ENCODE measurements around the gene LHX4.

The LHX4 gene

GRCh38 chr1:180243517-180244221, 13.6 kb downstream of the LHX4 start:
- DNase-seq (ENCODE audit: low read depth, low spot score) = no peak

GRCh38 chr1:180244840-180245239, 14.8 kb downstream of the LHX4 start:
- no peak for DNase-seq (ENCODE audit: low read depth, low spot score)

- no peak for DNase-seq (ENCODE audit: low read depth, low spot score)
Measured at GRCh38 chr1:180246579-180246978, 16.5 kb downstream of the LHX4 start.

- no peak for DNase-seq (ENCODE audit: low read depth, low spot score)
Measured at GRCh38 chr1:180247061-180247460, 17.0 kb downstream of the LHX4 start.

GRCh38 chr1:180247580-180247979, 17.5 kb downstream of the LHX4 start:
- no peak for DNase-seq (ENCODE audit: low read depth, low spot score)

GRCh38 chr1:180248176-180248575, 18.1 kb downstream of the LHX4 start:
- DNase-seq (ENCODE audit: low read depth, low spot score) = no peak

- DNase-seq (ENCODE audit: low read depth, low spot score) = no peak
Measured at GRCh38 chr1:180248731-180249681, 18.9 kb downstream of the LHX4 start.

- DNase-seq (ENCODE audit: low read depth, low spot score) = no peak
Measured at GRCh38 chr1:180249725-180250498, 19.8 kb downstream of the LHX4 start.

GRCh38 chr1:180250499-180250770, 20.4 kb downstream of the LHX4 start:
- no peak for DNase-seq (ENCODE audit: low read depth, low spot score)

GRCh38 chr1:180250883-180251509, 20.9 kb downstream of the LHX4 start:
- DNase-seq (ENCODE audit: low read depth, low spot score) = no peak

GRCh38 chr1:180251526-180252305, 21.7 kb downstream of the LHX4 start:
- DNase-seq (ENCODE audit: low read depth, low spot score) = no peak

GRCh38 chr1:180252638-180253536, 22.8 kb downstream of the LHX4 start:
- DNase-seq (ENCODE audit: low read depth, low spot score) = no peak

- DNase-seq (ENCODE audit: low read depth, low spot score) = no peak
Measured at GRCh38 chr1:180253585-180254495, 23.8 kb downstream of the LHX4 start.

GRCh38 chr1:180254496-180254819, 24.4 kb downstream of the LHX4 start:
- DNase-seq (ENCODE audit: low read depth, low spot score) = no peak

GRCh38 chr1:180254854-180255253, 24.8 kb downstream of the LHX4 start:
- DNase-seq (ENCODE audit: low read depth, low spot score) = no peak

GRCh38 chr1:180255536-180256340, 25.7 kb downstream of the LHX4 start:
- no peak for DNase-seq (ENCODE audit: low read depth, low spot score)

- DNase-seq (ENCODE audit: low read depth, low spot score) = no peak
Measured at GRCh38 chr1:180256341-180257027, 26.4 kb downstream of the LHX4 start.

GRCh38 chr1:180257028-180257386, 26.9 kb downstream of the LHX4 start:
- DNase-seq (ENCODE audit: low read depth, low spot score) = no peak
